HG02981 (cell line): ENCODE data around the gene CENATAC.
"Not testable (repeated sequence)": the region's sequence is repeated elsewhere in the genome, so short reads cannot be mapped to it uniquely, and the experiment has no call there.

Source experiments
- ATAC-seq: cut with Tn5 transposase; IDR thresholded peaks from one replicate; pipeline ENCODE4 v1.9.1; 2021; ENCODE audit warnings: mild to moderate bottlenecking, moderate library complexity; ENCODE audit not compliant: unreplicated experiment

CENATAC gene

DNA sequence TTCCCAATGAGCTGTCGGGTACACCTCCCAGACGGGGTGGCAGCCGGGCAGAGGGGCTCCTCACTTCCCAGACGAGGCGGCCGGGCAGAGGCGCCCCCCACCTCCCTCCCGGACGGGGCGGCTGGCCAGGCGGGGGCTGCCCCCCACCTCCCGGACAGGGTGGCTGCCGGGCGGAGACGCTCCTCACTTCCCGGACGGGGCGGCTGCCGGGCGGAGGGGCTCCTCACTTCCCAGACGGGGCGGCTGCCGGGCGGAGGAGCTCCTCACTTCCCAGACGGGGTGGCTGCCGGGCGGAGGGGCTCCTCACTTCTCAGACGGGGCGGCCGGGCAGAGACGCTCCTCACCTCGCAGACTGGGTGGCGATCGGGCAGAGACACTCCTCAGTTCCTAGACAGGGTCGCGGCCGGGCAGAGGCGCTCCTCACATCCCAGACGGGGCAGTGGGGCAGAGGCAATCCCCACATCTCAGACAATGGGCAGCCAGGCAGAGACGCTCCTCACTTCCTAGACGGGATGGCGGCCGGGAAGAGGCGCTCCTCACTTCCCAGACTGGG, 6.4 kb upstream of the CENATAC start:
- ATAC-seq: not testable (repeated sequence)

DNA sequence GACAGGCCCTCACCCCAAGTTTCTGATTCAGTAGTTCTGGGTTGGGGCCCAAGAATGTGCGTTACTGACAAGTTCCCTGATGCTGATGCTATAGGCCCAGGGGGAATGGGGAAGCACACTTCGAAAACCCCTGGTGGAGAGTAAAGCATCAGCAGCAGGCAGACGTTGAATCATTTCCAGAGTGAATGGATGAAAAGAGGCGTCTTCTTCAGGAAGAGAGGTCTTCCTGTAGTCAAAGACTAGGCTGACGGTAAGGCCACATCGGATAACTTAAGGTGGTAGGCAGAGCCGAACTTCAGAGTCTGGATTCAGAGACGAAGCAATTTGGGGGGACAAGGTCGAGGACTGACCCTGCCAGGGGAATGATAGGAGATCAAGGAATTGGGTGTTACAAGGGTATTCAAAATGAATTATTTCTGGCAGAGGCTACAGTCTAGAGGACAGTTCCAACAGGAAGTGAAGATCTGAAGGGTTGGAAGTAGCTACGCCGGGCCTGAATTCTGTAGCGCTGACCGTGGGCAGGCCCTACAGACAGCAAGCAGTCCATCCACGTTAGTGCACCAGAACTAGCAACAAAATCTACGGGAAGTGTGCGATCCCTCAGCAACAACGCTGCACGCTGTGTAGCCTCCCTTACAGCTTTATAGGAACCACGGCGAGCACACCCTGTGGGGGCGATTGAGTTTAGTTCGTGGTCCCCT, 862 bp upstream of the CENATAC start:
- no peak for ATAC-seq

DNA sequence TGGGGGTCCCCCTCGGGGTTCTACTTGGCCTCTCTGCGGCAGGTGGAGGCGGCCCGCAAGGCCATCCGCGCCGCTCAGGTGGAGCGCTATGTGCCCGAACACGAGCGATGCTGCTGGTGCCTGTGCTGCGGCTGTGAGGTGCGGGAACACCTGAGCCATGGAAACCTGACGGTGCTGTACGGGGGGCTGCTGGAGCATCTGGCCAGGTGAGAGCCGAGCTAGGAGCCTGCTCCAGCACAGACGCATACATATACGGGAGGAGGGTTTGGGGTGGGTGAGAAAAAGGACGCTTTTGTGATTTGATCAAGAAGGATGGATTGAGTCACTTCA, 415 bp downstream of the CENATAC start:
- no peak for ATAC-seq

DNA sequence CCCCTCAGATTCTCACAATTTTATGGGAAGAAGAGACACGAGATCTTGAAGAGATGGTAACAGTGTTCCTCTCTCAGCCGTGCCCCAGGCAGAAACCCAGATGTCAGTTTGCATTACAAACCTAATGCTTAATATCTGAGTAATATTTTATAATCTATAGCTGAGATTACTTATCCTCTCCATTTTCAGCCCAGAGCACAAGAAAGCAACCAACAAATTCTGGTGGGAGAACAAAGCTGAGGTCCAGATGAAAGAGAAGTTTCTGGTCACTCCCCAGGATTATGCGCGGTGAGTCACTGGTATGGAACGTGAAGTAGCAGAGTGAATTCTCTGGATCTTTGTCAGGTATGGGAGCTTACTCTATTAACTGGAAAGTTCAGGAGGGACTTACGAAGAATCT, 884 bp downstream of the CENATAC start:
- ATAC-seq: no peak

DNA sequence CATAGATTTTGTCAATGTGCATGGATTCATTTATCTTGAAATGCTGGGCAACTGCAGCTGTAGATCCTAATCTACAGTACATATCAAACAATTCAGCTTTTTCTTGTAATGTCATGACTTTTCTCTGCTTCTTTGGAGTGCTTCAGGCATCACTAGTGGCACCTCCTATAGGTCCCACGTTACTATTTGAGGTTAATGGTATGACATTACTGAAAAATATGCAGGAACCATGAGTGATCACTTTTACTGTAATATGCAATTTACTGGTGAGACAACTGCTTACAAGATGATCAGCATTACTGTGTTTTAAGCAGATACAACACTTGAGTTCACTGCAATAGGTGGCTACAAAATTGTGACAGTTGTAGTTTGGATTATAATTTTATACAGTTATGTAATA, 3.0 kb downstream of the CENATAC start:
- ATAC-seq: no peak

DNA sequence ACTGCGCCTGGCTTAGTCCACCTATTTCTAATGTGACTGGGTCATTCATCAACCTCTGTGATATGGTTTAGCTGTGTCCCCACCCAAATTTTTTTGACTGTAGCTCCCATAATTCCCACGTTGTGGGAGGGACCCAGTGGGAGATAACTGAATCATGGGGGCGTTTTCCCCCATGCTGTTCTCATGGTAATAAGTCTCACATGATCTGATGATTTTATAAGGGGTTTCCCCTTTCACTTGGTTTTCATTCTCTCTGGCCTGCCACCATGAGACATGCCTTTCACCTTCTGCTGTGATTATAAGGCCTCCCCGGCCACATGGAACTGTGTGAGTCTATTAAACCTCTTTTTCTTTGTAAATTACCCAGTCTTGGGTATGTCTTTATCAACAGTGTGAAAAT, 8.7 kb downstream of the CENATAC start:
- ATAC-seq: no peak

DNA sequence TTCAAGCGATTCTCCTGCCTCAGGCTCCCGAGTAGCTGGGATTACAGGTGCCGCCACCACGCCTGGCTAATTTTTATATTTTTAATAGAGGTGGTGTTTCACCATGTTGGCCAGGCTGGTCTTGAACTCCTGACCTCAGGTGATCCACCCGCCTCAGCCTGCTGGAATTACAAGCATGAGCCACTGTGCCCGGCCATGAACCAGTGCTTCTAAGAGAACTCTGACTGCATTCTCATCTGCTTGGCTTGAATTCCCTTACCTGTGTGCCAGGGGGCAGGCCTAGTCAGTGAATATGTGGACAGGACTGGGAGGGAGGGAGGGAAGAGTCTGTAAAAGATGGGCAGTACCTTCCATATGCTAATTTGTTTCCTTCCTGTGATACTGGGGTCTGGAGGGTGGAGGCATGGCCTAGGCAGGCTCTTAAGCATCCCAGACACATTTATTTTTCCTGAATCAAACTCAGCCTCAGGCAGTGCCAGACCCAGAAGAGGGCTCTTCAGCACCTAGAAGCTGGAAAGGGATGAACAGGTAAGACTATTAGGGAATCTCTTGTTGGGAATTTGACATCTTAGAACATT, 13.6 kb downstream of the CENATAC start:
- no peak for ATAC-seq

DNA sequence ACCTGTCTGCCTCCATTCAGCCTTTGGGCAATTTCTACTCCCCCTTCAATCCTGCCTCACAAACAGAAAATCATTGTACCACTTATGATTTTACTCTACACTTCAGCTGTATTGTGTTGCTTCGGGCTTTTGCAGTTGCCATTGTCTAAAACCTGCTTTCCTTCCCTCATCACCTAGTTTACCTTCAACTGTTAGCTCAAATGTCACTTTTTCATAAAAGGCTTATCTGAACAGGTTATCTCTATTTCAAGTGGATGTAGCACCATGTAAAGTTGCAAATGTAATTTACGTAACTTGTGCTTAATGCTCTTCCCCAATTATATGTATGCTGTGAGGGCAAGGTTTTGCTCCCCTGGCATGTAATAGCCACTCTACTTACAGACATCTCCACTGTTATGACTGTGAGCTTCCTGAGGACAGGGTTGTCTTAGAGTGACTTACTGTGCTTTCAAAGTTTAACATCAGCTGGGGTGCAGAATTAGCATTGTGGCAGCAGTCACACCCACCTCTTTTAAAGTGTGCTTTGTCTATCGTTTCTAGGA, 14.8 kb downstream of the CENATAC start:
- ATAC-seq: no peak

DNA sequence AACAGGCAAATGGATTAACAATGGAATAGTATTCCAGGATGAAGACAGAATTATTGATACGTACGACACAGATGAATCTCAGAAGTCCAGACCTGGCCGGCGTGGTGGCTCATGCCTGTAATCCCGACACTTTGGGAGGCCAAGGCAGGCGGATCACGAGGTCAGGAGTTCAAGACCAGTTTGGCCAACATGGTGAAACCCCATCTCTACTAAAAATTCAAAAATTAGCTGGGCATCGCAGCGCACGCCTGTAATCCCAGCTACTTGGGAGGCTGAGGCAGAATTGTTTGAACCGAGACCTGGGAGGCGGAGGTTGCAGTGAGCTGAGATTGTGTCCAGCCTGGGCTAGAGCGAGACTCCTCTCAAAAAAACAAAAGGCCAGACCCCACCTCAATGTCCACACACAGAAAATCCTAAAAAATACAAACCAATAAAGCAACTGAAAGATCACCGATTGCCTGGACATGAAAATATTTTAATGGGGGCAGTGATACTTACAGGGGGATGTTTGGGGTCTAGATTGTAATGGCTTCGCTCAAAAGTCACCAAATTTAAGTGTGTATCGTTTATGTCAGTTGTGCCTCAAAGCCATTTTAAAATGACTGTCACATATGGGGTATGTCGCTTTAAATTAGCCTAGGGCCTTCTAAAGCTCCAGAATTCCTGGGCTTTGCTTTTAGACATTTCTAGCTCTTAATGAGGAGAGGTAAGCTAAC, 16.4 kb downstream of the CENATAC start:
- no peak for ATAC-seq

DNA sequence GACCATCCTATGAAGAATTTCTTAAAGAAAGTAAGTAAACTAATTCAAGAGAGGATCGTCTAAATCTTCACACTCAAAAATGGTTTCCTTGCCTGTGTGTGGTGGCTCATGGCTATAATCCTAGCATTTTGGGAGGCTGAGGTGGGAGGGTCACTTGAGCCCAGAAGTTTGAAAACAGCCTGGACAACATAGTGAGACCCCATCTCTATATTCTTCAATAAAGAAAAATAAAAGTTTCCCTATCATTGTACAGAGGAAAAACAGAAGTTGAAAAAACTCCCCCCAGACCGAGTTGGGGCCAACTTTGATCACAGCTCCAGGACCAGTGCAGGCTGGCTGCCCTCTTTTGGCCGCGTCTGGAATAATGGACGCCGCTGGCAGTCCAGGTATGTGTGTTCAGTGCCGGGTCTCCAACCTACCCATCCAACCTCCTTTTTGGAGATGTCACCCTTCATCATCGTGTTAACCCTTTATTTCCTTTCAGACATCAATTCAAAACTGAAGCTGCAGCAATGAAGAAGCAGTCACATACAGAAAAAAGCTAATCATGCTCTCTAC, 17.2 kb downstream of the CENATAC start:
- no peak for ATAC-seq

DNA sequence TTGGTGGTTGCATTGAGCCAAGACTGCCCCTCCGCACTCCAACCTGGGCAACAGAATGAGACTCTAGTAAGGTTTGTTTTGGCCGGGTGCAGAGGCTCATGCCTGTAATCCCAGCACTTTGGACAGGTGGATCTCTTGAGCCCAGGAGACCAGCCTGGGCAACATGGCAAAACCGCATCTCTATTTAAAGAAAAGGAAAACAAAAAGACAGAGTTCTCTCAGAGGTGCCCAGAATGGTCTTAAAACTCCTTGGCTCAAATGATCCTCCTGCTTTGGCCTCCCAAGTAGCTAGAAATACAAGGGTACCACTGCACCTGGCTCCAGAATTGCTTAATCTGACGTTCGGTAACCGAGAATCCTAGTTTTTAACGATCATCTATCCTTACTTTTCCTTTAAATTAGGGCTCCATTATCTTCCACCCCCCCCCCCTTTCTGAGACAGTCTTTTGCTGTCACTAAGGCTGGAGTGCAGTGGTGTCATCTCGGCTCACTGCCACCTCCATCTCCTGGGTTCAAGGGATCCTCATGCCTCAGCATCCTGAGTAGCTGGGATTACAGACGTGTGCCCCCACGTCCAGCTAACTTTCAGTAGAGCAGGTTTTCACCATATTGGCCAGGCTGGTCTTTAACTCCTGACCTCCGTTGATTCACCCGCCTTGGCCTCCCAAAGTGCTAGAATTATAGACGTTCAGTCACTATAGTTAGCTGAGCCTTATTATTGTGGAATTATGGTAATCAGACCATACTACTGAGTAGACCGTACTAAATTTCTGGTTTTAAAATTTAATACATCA, 18.5 kb downstream of the CENATAC start:
- no peak for ATAC-seq

DNA sequence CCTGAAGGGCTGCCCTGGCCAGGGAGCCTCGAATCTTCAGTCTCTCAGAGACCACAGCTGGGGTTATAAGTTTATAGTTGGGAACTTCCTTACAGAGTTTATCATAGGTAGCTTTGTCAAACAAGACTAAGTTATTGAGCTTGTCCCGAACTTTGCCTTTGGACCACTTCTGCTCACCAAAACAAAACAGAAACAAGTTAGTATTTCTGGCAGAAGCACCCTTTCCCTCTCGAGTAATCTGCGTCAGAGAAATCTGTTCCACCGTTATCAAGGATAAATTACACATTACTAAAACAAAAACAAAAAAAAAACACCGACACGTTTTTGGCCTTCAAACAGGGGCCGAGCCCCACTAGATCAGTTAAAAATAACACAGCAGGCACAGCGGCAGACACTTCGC, 19.4 kb downstream of the CENATAC start:
- not testable (repeated sequence) for ATAC-seq

DNA sequence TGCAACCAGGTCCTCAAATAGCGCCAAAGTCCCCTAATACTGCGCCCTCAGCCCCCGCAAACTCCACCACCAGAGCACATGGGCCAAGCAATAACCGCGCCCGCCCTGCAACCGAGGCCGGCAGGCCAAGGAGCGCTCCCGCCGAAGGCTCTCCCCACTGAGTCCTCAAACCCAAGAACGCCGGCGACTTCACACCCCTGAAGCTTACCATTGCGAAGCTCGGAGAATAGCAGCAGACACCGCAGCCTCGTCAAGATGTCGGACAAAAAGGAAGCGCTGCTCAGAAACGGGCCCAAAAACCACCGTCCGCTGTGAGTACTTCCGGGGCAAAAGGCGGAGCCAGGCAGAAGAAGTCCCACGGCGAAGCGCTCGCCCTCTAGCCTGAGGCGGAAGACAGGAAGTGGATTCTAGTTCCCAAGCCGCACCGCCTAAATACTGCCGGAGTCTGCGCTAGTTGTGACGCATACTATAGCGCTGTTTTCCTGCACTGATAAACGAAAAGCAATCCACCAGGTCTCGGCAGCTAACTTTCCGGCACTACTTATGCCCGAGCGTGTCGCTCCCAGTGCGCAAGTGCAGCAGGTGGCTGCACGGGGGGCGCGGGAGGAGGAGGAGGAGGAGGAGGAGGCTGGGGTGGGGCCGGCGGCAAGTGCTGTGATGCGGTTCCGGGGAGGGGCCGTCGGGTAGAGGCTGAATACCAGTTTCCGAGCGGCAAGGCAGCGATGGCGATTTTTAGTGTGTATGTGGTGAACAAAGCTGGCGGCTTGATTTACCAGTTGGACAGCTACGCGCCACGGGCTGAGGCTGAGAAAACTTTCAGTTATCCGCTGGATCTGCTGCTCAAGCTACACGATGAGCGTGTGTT, 20.4 kb downstream of the CENATAC start, which contains the start of the genes RPS25 and TRAPPC4:
RPS25 (minus strand) TSS at position 270 of the 865 bp plus-strand sequence; CDS start at position 211, 59 bp downstream.
TRAPPC4 (plus strand) TSS at position 693 of the 865 bp plus-strand sequence; CDS start at position 723, 30 bp downstream.
- peak; percentile 87 for ATAC-seq

DNA sequence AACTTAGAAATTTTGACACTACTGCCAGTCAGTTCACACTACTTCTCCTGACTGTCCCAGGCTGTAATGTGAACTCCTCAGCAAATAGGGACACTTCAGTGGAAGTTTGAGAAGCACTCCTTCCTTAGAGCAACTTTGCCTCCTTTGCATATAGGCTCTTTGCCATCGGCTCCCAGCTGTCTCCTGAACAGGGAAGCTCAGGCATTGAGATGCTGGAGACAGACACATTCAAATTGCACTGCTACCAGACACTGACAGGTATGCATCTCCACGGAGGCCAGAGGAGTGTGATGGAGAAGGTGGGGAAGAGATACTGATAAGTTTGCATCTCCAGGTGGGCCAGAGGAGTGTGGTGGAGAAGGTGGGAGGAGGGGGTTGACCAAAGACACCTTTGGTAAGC, 22.1 kb downstream of the CENATAC start:
- no peak for ATAC-seq

DNA sequence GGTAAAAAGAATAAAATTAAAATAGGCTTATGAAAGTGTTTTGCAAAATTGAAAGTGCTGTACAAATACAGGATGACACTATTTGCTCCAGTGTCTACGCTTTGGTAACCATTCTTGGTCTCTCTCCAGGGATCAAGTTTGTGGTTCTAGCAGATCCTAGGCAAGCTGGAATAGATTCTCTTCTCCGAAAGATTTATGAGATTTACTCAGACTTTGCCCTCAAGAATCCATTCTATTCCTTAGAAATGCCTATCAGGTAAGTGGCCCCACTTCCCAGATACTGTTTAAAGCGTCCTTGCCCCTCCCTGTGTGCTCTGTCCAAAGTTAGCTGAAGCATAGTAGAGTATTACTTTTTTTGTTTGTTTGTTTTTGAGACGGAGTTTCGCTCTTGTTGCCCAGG, 23.7 kb downstream of the CENATAC start:
- no peak for ATAC-seq

DNA sequence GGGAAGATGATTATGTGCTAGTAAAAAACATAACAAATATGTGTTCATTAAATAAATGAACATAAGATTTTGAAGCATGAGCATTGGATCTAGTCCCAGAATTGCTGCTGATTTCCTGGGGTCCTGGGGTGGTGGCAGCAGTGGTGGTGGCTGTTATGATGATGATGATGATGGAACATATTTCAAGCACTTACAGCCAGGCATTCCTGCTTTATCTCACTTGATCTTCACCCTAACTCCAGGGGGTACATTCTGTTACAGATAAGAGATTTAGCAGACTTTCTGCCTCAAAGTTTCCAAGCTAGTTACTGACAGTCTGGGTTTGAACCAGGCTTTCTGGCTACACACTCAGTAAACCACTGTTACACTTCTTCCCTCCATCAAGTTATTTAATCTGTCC, 25.8 kb downstream of the CENATAC start:
- no peak for ATAC-seq

DNA sequence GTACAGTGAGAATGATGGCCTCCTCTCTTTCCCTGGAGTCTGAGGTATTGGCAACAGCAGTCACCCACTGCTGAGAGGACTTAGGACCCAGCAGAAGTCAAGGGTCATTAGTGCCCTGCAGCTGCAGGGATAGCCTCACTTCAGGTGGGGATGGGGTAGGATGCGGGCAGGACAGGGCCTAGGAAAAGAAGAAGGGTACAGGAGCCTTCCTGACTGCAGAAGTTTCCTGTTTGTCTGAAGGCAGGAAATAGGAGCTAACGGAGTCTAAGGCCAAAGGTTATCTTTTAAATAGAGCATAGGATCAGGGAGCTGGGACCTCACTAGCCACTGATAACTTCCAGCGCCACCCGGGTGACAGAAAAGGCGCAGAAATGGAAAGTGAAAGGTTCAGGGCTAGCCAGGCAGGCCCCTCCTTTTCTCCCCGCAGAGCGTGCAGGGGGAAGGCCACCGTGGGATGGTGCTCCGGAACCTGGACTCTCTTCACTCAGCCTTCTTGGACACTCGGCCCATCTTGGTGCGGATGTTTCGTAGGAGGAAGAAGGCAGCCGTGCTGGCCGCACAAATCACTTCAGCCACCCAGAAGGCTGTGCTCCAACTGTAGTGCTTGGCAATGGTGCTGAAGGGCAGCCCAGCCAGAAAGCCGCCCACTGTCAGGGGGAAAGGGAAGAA, 26.6 kb downstream of the CENATAC start:
- ATAC-seq: no peak

DNA sequence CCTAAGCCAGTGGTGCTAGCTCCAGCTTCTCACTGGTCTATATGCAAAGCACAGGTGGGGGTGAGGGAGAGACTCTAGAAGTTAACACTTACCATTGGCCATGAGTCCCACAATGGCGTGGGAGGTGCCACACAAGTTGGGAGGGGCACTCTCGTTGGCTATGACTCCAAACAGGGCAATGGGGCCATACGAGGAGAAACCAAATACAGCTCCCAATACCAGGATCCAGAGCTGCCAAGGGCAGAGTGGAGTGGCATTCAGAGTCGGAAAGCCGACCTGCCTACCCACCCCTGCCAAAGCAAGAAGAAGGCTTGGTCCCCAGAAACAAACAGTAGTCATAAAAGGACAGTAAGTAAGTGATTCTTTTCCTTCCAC, 27.1 kb downstream of the CENATAC start:
- no peak for ATAC-seq

DNA sequence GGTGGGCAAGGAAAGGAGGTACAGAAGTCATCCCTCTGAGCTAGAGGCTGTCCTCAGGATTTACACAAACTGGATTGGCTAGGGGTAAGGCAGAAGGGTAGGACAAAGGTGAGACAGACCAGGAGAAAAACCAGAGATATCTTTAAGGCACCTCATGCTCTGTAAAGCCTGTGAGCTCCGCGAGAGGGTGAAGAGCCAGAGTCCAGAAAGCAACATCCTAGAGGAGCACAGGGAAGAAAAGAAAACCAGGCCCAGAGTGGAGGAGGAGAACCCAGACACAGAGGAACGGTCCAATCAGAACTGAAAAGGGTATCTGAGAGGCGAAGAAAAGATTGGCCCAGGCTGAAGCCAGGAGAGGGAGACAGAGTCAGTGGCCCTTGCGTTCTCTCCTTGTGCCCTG, 27.6 kb downstream of the CENATAC start:
- ATAC-seq: no peak
